DOHH2 (cell line): Measurements from ENCODE around the gene TTLL3.

Experiments
- H3F3A ChIP-seq: fragments of 200-600 bp; sonication (generic), shearing (Covaris generic); 2 replicates; pipeline ENCODE4 v1.6.0; 2016; ENCODE audit warnings: antibody characterized with exemption, mild to moderate bottlenecking; ENCODE audit not compliant: control insufficient read depth, insufficient read depth
- H3K27ac ChIP-seq: fragments of 200-600 bp; sonication (generic); 2 replicates; pipeline ENCODE4 v1.5.1; 2014; ENCODE audit warnings: low read depth, mild to moderate bottlenecking, low read length, moderate library complexity
- H3K27me3 ChIP-seq: fragments of 200-600 bp; sonication (generic); 2 replicates; pipeline ENCODE4 v1.6.1; 2014; ENCODE audit warnings: mild to moderate bottlenecking, low read length, mixed read lengths; ENCODE audit not compliant: control insufficient read depth
- H3K36me3 ChIP-seq: fragments of 200-600 bp; sonication (generic); 2 replicates; pipeline ENCODE4 v1.6.1; 2014; ENCODE audit warnings: mild to moderate bottlenecking, low read length, moderate library complexity, mixed read lengths; ENCODE audit not compliant: control insufficient read depth
- H3K4me1 ChIP-seq: fragments of 200-600 bp; sonication (generic); 2 replicates; pipeline ENCODE4 v1.6.1; 2014; ENCODE audit warnings: mild to moderate bottlenecking, low read length, mixed read lengths; ENCODE audit not compliant: control insufficient read depth
- H3K4me2 ChIP-seq: fragments of 200-600 bp; sonication (generic); 2 replicates; pipeline ENCODE4 v1.6.0; 2014; ENCODE audit warnings: mild to moderate bottlenecking, low read length, moderate library complexity
- H3K4me3 ChIP-seq: fragments of 200-600 bp; sonication (generic); 2 replicates; pipeline ENCODE4 v1.5.1; 2014; ENCODE audit warnings: mild to moderate bottlenecking, low read length, mixed read lengths
- H3K79me2 ChIP-seq: fragments of 200-600 bp; sonication (generic); 2 replicates; pipeline ENCODE4 v1.6.1; 2014; ENCODE audit warnings: mild to moderate bottlenecking, low read length, mixed read lengths; ENCODE audit not compliant: control insufficient read depth
- H3K9me2 ChIP-seq: fragments of 200-600 bp; sonication (generic); replicated peaks from 2 replicates; pipeline ENCODE4 v1.6.1; 2014; ENCODE audit warnings: mild to moderate bottlenecking, low read length, mixed read lengths; ENCODE audit not compliant: control insufficient read depth
- H3K9me3 ChIP-seq: fragments of 200-600 bp; sonication (generic); 2 replicates; pipeline ENCODE4 v1.6.1; 2014; ENCODE audit warnings: antibody characterized with exemption, low read length, mixed read lengths; ENCODE audit not compliant: control insufficient read depth, insufficient read depth
- H4K20me1 ChIP-seq: fragments of 200-600 bp; sonication (generic); 2 replicates; pipeline ENCODE4 v1.6.0; 2014; ENCODE audit warnings: low read depth, mild to moderate bottlenecking, antibody characterized with exemption, low read length, moderate library complexity; ENCODE audit not compliant: control insufficient read depth, insufficient read depth
- EZH2phosphoT487 ChIP-seq: fragments of 200-600 bp; sonication (generic); IDR thresholded peaks from 2 replicates; pipeline ENCODE4 v1.6.1; 2017; ENCODE audit warnings: borderline replicate concordance, mild to moderate bottlenecking, antibody characterized with exemption, low read length, moderate library complexity, mixed read lengths
- TF ChIP-seq, protein P1 (sequence below): fragments of 200-600 bp; sonication (generic); IDR thresholded peaks from one replicate; pipeline ENCODE4 v1.5.1; 2014; ENCODE audit warnings: antibody characterized with exemption, mild to moderate bottlenecking, low read depth, low read length; ENCODE audit not compliant: poor library complexity, severe bottlenecking

The TTLL3 gene

DNA sequence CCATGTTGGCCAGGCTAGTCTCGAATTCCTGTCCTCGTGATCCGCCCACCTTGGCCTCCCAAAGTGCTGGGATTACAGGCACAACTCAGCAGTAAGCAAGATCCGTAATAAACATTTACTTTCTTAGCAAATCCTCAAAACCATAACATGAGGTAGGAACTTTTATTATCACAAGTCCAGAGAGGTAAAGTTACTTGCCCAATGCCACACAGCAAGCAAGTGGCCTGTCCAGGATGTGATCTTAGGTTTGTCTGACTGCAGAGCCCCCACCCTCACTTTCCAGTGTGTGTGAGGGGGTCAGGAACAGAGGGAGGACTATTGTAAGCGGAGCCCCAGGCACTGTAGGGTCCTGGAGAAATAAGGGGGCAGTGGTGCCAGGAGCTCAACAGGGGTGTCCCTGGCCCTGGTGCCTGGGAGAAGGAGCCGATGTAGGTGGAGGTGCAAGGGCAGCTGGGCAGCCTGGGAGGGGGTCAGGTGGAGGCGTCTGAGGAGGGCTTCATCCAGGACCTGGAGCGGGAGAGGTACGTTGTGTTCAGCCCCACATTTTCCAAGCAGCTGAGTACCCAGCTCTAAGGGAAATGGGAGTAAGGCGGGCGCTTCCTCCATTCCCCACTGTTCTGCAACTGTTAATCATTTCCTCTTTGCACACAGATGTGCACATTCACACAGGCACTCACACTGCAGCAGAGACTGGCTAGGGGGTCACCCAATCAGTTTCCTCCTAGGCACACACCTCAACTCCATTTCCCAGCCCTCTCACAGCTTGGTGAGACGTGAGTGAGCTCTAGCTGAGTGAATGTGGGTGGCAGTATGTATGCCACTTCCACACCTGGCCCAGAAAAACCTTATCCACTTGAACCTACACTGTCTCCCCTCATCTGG, 27.9 kb downstream of the TTLL3 start:
- TF ChIP-seq, protein P1, sequence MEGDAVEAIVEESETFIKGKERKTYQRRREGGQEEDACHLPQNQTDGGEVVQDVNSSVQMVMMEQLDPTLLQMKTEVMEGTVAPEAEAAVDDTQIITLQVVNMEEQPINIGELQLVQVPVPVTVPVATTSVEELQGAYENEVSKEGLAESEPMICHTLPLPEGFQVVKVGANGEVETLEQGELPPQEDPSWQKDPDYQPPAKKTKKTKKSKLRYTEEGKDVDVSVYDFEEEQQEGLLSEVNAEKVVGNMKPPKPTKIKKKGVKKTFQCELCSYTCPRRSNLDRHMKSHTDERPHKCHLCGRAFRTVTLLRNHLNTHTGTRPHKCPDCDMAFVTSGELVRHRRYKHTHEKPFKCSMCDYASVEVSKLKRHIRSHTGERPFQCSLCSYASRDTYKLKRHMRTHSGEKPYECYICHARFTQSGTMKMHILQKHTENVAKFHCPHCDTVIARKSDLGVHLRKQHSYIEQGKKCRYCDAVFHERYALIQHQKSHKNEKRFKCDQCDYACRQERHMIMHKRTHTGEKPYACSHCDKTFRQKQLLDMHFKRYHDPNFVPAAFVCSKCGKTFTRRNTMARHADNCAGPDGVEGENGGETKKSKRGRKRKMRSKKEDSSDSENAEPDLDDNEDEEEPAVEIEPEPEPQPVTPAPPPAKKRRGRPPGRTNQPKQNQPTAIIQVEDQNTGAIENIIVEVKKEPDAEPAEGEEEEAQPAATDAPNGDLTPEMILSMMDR, result no peak
- TF ChIP-seq EZH2phosphoT487, result no peak
- no peaks in the 10 kb centered on the region for H3F3A ChIP-seq
- no peaks in the 10 kb centered on the region for H3K9me2 ChIP-seq
- H4K20me1 ChIP-seq, result no peaks in the 10 kb centered on the region
- H3K36me3 ChIP-seq, result peaks cover 63% of the 10 kb centered on the region
- no peak overlapping the region for H3K27ac ChIP-seq
- peaks cover 7% of the 10 kb centered on the region; the same call in 1 of the 2 replicates for H3K4me1 ChIP-seq
- H3K27me3 ChIP-seq, result no peaks in the 10 kb centered on the region
- H3K4me2 ChIP-seq, result no peak overlapping the region
- no peak overlapping the region for H3K4me3 ChIP-seq
- no peaks in the 10 kb centered on the region for H3K9me3 ChIP-seq
- peaks cover 9% of the 10 kb centered on the region for H3K79me2 ChIP-seq

DNA sequence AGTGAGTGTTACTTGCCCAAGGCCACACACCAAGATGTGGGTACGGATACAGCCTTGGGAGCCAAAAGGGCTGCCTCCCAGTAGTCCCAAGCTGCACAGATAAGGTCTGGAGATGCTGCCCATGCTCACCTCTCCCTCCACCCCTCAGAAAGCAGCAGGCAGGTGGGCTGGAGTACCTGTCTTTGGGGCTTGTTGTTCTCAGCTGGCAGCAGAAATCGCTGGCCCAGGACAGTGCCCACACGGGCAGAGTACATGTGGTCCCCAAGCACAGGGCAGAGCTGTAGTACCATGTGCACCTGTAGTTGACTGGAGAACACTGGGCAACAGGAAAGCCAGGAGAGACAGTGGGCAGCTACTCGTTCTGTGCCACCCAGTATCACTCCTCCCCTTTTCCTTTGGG, 28.8 kb downstream of the TTLL3 start:
- H3K9me2 ChIP-seq, result no peaks in the 10 kb centered on the region
- no peaks in the 10 kb centered on the region for H4K20me1 ChIP-seq
- H3K4me1 ChIP-seq, result peaks cover 7% of the 10 kb centered on the region; the same call in 1 of the 2 replicates
- no peaks in the 10 kb centered on the region for H3F3A ChIP-seq
- H3K79me2 ChIP-seq, result peaks cover 18% of the 10 kb centered on the region
- no peak overlapping the region for H3K4me3 ChIP-seq
- no peak for TF ChIP-seq EZH2phosphoT487
- H3K27ac ChIP-seq, result no peak overlapping the region
- peaks cover 67% of the 10 kb centered on the region for H3K36me3 ChIP-seq
- H3K9me3 ChIP-seq, result no peaks in the 10 kb centered on the region
- H3K4me2 ChIP-seq, result no peak overlapping the region
- H3K27me3 ChIP-seq, result no peaks in the 10 kb centered on the region

DNA sequence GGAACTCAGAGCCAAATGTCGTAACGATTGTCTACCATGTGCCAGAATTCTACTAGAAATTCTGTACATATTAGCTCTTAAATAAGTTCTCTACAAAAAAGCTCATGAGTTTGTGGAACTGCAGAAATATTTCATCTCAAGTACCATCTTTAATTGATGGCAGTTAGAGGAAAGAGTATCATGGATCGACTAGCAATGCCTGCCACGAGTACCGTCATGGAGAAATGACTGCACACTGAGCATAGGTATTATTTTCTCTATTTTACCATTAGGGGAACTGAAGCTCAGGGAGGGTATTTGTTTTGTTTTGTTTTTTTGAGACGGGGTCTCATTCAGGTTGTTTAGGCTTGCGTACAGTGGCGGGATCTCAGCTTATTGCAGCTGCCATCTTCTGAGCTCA, 31.0 kb downstream of the TTLL3 start:
- H3K27ac ChIP-seq, result no peak overlapping the region
- peaks cover 18% of the 10 kb centered on the region for H3K79me2 ChIP-seq
- H3K9me2 ChIP-seq, result no peaks in the 10 kb centered on the region
- H3K4me3 ChIP-seq, result no peak overlapping the region
- TF ChIP-seq, protein P1, result no peak
- TF ChIP-seq EZH2phosphoT487, result no peak
- peaks cover 13% of the 10 kb centered on the region for H3K4me1 ChIP-seq
- H4K20me1 ChIP-seq, result no peaks in the 10 kb centered on the region
- H3K36me3 ChIP-seq, result peaks cover 52% of the 10 kb centered on the region
- no peaks in the 10 kb centered on the region for H3K27me3 ChIP-seq
- H3K4me2 ChIP-seq, result no peak overlapping the region
- no peaks in the 10 kb centered on the region for H3F3A ChIP-seq
- no peaks in the 10 kb centered on the region for H3K9me3 ChIP-seq
